ENCODE results near the gene BCAS3. TPM values are rescaled to one million over a fixed set of nuclear protein-coding genes. Genes with fewer than 3 reads are reported as not detected.

Gene BCAS3
- total RNA-seq, 1 experiment from 2014 or later = 26.3 TPM

- no peaks in the 10 kb centered on the region for H3K9me3 ChIP-seq (ENCODE audit: control insufficient read depth in 1 of 2, insufficient read depth in 1 of 2, low read depth in 1 of 2, low read length in 2 of 2)
- intact Hi-C loops (cut with micrococcal nuclease) = no loop called here
- H3K9ac ChIP-seq (ENCODE audit: low read length) = no peak overlapping the region
- no peaks in the 10 kb centered on the region for H3K9me2 ChIP-seq (ENCODE audit: insufficient read depth)
- H2AFZ ChIP-seq (ENCODE audit: low read depth, low read length, poor library complexity, severe bottlenecking) = no peak overlapping the region
- DNase-seq (ENCODE audit: low read depth, low spot score) = no peak
- ChIA-PET RAD21 (ENCODE audit: low non-redundant PET in 1 of 2, low total read pairs in 2 of 2, uncharacterized antibody in 2 of 2, unreplicated experiment in 2 of 2) (no interaction called here), CTCF (no interaction called here), POLR2A (no interaction called here)
- H3K4me1 ChIP-seq (ENCODE audit: control insufficient read depth in 1 of 2, insufficient read depth in 2 of 2, low read length in 2 of 2) = peaks cover 8% of the 10 kb centered on the region in 2 experiments
- no peak for ATAC-seq
- no peaks in the 10 kb centered on the region for H4K20me1 ChIP-seq (ENCODE audit: insufficient read depth)
- H3K27me3 ChIP-seq (ENCODE audit: insufficient read depth, low read length) = peaks cover 55% of the 10 kb centered on the region
- no peak overlapping the region for H3K27ac ChIP-seq (ENCODE audit: low read depth, low read length)
- no peak overlapping the region for H3K4me2 ChIP-seq (ENCODE audit: low read length)
- no TSS peak for BruUV-seq (replicated peaks)
- H3K79me2 ChIP-seq (ENCODE audit: insufficient read depth, low read length) = no peaks in the 10 kb centered on the region
- no peak overlapping the region for H3K4me3 ChIP-seq (replicated peaks in 1 of 2; ENCODE audit: low read depth in 1 of 2, low read length in 2 of 2)
- TF ChIP-seq, protein P1, sequence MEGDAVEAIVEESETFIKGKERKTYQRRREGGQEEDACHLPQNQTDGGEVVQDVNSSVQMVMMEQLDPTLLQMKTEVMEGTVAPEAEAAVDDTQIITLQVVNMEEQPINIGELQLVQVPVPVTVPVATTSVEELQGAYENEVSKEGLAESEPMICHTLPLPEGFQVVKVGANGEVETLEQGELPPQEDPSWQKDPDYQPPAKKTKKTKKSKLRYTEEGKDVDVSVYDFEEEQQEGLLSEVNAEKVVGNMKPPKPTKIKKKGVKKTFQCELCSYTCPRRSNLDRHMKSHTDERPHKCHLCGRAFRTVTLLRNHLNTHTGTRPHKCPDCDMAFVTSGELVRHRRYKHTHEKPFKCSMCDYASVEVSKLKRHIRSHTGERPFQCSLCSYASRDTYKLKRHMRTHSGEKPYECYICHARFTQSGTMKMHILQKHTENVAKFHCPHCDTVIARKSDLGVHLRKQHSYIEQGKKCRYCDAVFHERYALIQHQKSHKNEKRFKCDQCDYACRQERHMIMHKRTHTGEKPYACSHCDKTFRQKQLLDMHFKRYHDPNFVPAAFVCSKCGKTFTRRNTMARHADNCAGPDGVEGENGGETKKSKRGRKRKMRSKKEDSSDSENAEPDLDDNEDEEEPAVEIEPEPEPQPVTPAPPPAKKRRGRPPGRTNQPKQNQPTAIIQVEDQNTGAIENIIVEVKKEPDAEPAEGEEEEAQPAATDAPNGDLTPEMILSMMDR (IDR thresholded peaks at IDR 0.05 in 2 of 3, conservative IDR thresholded peaks at IDR 0.05 in 1 of 3; ENCODE audit: borderline replicate concordance in 1 of 3, insufficient read depth in 1 of 3, low read depth in 2 of 3, low read length in 2 of 3) = no peak
- TF ChIP-seq EZH2phosphoT487 (IDR thresholded peaks at IDR 0.05; ENCODE audit: borderline replicate concordance) (no peak), RAD21 (IDR thresholded peaks at IDR 0.05; ENCODE audit: low read depth) (no peak), ELF1 (IDR thresholded peaks at IDR 0.05; ENCODE audit: borderline replicate concordance, low read depth) (no peak), POLR2AphosphoS5 (IDR thresholded peaks at IDR 0.05; ENCODE audit: low read depth, low read length) (no peak), ZNF274 (IDR thresholded peaks at IDR 0.05; ENCODE audit: low read depth, low read length) (no peak), YY1 (IDR thresholded peaks at IDR 0.05; ENCODE audit: extremely low read depth, insufficient replicate concordance, low read depth, low read length) (no peak), SP1 (IDR thresholded peaks at IDR 0.05; ENCODE audit: low read depth) (no peak), FOSL1 (IDR thresholded peaks at IDR 0.05; ENCODE audit: low read depth) (no peak), SRF (IDR thresholded peaks at IDR 0.05; ENCODE audit: low read depth) (no peak), EGR1 (IDR thresholded peaks at IDR 0.05; ENCODE audit: low read depth) (no peak), CEBPB (IDR thresholded peaks at IDR 0.05; ENCODE audit: low read depth) (no peak), ATF3 (IDR thresholded peaks at IDR 0.05) (no peak), TCF7L2 (IDR thresholded peaks at IDR 0.05; ENCODE audit: borderline replicate concordance, extremely low read depth, insufficient read depth, insufficient read length) (no peak), EZH2 (IDR thresholded peaks at IDR 0.05) (no peak), REST (IDR thresholded peaks at IDR 0.05; ENCODE audit: low read depth) (no peak), POLR2A (IDR thresholded peaks at IDR 0.05; ENCODE audit: borderline replicate concordance, extremely low read depth, insufficient read depth, insufficient read length) (no peak), ZFX (IDR thresholded peaks at IDR 0.05) (no peak)
- TF ChIP-seq, protein P2, sequence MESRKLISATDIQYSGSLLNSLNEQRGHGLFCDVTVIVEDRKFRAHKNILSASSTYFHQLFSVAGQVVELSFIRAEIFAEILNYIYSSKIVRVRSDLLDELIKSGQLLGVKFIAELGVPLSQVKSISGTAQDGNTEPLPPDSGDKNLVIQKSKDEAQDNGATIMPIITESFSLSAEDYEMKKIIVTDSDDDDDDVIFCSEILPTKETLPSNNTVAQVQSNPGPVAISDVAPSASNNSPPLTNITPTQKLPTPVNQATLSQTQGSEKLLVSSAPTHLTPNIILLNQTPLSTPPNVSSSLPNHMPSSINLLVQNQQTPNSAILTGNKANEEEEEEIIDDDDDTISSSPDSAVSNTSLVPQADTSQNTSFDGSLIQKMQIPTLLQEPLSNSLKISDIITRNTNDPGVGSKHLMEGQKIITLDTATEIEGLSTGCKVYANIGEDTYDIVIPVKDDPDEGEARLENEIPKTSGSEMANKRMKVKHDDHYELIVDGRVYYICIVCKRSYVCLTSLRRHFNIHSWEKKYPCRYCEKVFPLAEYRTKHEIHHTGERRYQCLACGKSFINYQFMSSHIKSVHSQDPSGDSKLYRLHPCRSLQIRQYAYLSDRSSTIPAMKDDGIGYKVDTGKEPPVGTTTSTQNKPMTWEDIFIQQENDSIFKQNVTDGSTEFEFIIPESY (IDR thresholded peaks at IDR 0.05; ENCODE audit: extremely low read depth, insufficient replicate concordance, low read length) = no peak
- no peaks in the 10 kb centered on the region for H3K36me3 ChIP-seq (ENCODE audit: control insufficient read depth in 1 of 2, insufficient read depth in 2 of 2, low read length in 2 of 2)
These were observed 665.9 kb downstream of the BCAS3 start for GRCh38 chr17:61343576-61343975.

Measured in HCT116 (cell line).